Loucy (cell line): ENCODE data around the gene HMGN3.

Experiments used
- H2AFZ ChIP-seq: fragments of 200-600 bp; sonication (generic); 2 replicates; pipeline ENCODE4 v1.6.0; 2016; ENCODE audit warnings: antibody characterized with exemption, mild to moderate bottlenecking, low read length, moderate library complexity
- H3F3A ChIP-seq: fragments of 200-600 bp; 2 replicates; pipeline ENCODE4 v1.6.0; 2016; ENCODE audit warnings: antibody characterized with exemption, low read depth, mild to moderate bottlenecking
- H3K27me3 ChIP-seq: fragments of 200-600 bp; sonication (generic); 2 replicates; pipeline ENCODE4 v1.6.1; 2014; ENCODE audit warnings: low read length, mild to moderate bottlenecking; ENCODE audit not compliant: insufficient read depth, poor library complexity, severe bottlenecking
- H3K36me3 ChIP-seq: fragments of 200-600 bp; sonication (generic); 2 replicates; pipeline ENCODE4 v1.6.1; 2016; ENCODE audit warnings: low read length; ENCODE audit not compliant: insufficient read depth
- H3K4me1 ChIP-seq: fragments of 200-600 bp; sonication (generic); 2 replicates; pipeline ENCODE4 v1.5.1; 2014; ENCODE audit warnings: low read length, mild to moderate bottlenecking; ENCODE audit not compliant: insufficient read depth, poor library complexity, severe bottlenecking
- H3K4me2 ChIP-seq: fragments of 200-600 bp; sonication (generic); 2 replicates; pipeline ENCODE4 v1.6.0; 2014; ENCODE audit warnings: antibody characterized with exemption, low read length, low read depth, mild to moderate bottlenecking; ENCODE audit not compliant: poor library complexity, severe bottlenecking
- H3K4me3 ChIP-seq: fragments of 200-600 bp; sonication (generic); 2 replicates; pipeline ENCODE4 v1.5.1; 2014; ENCODE audit warnings: low read length, mild to moderate bottlenecking, mixed read lengths; ENCODE audit not compliant: poor library complexity, severe bottlenecking
- H3K79me2 ChIP-seq: fragments of 200-600 bp; sonication (generic); 2 replicates; pipeline ENCODE4 v1.6.1; 2014; ENCODE audit warnings: low read length; ENCODE audit not compliant: insufficient read depth
- H3K9ac ChIP-seq: fragments of 200-600 bp; sonication (generic); 2 replicates; pipeline ENCODE4 v1.6.0; 2014; ENCODE audit warnings: mild to moderate bottlenecking, low read depth, low read length, moderate library complexity; ENCODE audit not compliant: poor library complexity, severe bottlenecking
- H3K9me2 ChIP-seq: fragments of 200-600 bp; sonication (generic); replicated peaks from 2 replicates; pipeline ENCODE4 v1.6.1; 2016; ENCODE audit warnings: low read depth, low read length, mixed read lengths
- H3K9me3 ChIP-seq: fragments of 200-600 bp; sonication (generic); 2 replicates; pipeline ENCODE4 v1.6.1; 2014; ENCODE audit warnings: mild to moderate bottlenecking, antibody characterized with exemption, low read length, low read depth; ENCODE audit not compliant: insufficient read depth
- H4K20me1 ChIP-seq: fragments of 200-600 bp; sonication (generic); 2 replicates; pipeline ENCODE4 v1.6.0; 2014; ENCODE audit warnings: antibody characterized with exemption, low read length, mild to moderate bottlenecking; ENCODE audit not compliant: insufficient read depth, poor library complexity, severe bottlenecking
- CTCF ChIP-seq: fragments of 200-600 bp; sonication (generic); conservative IDR thresholded peaks from 2 replicates; pipeline ENCODE4 v1.5.1; 2014; ENCODE audit warnings: mild to moderate bottlenecking, antibody characterized with exemption, low read length
- EZH2phosphoT487 ChIP-seq: fragments of 200-600 bp; IDR thresholded peaks from 2 replicates; pipeline ENCODE4 v1.6.1; 2018; ENCODE audit warnings: antibody characterized with exemption, mild to moderate bottlenecking, moderate library complexity, borderline replicate concordance

HMGN3 gene

GRCh38 chr6:79269877-79270276 is 35.4 kb upstream of the HMGN3 start:
- no peaks in the 10 kb centered on the region for H3K9me3 ChIP-seq
- no peak overlapping the region for H3K9ac ChIP-seq
- no peaks in the 10 kb centered on the region for H3K4me1 ChIP-seq
- no peaks in the 10 kb centered on the region for H4K20me1 ChIP-seq
- H3K9me2 ChIP-seq: no peaks in the 10 kb centered on the region
- no peak overlapping the region for H3K4me3 ChIP-seq
- H3K27me3 ChIP-seq: no peaks in the 10 kb centered on the region
- H3K4me2 ChIP-seq: no peak overlapping the region
- no peaks in the 10 kb centered on the region for H3K79me2 ChIP-seq
- H2AFZ ChIP-seq: no peak overlapping the region
- TF ChIP-seq CTCF (no peak), EZH2phosphoT487 (no peak)
- no peaks in the 10 kb centered on the region for H3F3A ChIP-seq
- no peaks in the 10 kb centered on the region for H3K36me3 ChIP-seq

GRCh38 chr6:79267128-79267527 is 32.6 kb upstream of the HMGN3 start:
- Histone ChIP-seq H3K79me2 (no peaks in the 10 kb centered on the region), H3F3A (no peaks in the 10 kb centered on the region), H3K4me1 (no peaks in the 10 kb centered on the region), H3K36me3 (no peaks in the 10 kb centered on the region), H2AFZ (no peak overlapping the region), H4K20me1 (no peaks in the 10 kb centered on the region), H3K9me2 (no peaks in the 10 kb centered on the region), H3K4me3 (no peak overlapping the region), H3K9me3 (no peaks in the 10 kb centered on the region), H3K9ac (no peak overlapping the region), H3K4me2 (no peak overlapping the region), H3K27me3 (no peaks in the 10 kb centered on the region)
- TF ChIP-seq EZH2phosphoT487: no peak
- no peak for TF ChIP-seq CTCF

- Histone ChIP-seq H3K36me3 (no peaks in the 10 kb centered on the region), H4K20me1 (no peaks in the 10 kb centered on the region), H3K4me3 (no peak overlapping the region), H3K4me2 (no peak overlapping the region), H3K9ac (no peak overlapping the region), H3K27me3 (no peaks in the 10 kb centered on the region), H2AFZ (no peak overlapping the region), H3K9me2 (no peaks in the 10 kb centered on the region), H3K79me2 (no peaks in the 10 kb centered on the region), H3K9me3 (no peaks in the 10 kb centered on the region), H3F3A (no peaks in the 10 kb centered on the region), H3K4me1 (no peaks in the 10 kb centered on the region)
- TF ChIP-seq CTCF: no peak
- TF ChIP-seq EZH2phosphoT487: no peak
Measured at GRCh38 chr6:79266051-79266450, 31.6 kb upstream of the HMGN3 start.
